Suprapubic skin (tissue), 3 donors: ENCODE measurements around the gene AHRR.

Source experiments
- CTCF ChIP-seq, 2 donors: fragments of 200-600 bp in 1 of 2; fragments of 450-650 bp in 1 of 2; sonication (generic) in 1 of 2; IDR thresholded peaks; one replicate each; pipeline ENCODE4 v1.5.1; 2016 to 2019; ENCODE audit warnings: antibody characterized with exemption in 2 of 2, mild to moderate bottlenecking in 1 of 2, moderate library complexity in 1 of 2
- POLR2A ChIP-seq, 2 donors: fragments of 450-650 bp; IDR thresholded peaks; one replicate each; pipeline ENCODE4 v1.6.1; 2017; ENCODE audit warnings: antibody characterized with exemption in 2 of 2, mild to moderate bottlenecking in 2 of 2, moderate library complexity in 2 of 2

DNA sequence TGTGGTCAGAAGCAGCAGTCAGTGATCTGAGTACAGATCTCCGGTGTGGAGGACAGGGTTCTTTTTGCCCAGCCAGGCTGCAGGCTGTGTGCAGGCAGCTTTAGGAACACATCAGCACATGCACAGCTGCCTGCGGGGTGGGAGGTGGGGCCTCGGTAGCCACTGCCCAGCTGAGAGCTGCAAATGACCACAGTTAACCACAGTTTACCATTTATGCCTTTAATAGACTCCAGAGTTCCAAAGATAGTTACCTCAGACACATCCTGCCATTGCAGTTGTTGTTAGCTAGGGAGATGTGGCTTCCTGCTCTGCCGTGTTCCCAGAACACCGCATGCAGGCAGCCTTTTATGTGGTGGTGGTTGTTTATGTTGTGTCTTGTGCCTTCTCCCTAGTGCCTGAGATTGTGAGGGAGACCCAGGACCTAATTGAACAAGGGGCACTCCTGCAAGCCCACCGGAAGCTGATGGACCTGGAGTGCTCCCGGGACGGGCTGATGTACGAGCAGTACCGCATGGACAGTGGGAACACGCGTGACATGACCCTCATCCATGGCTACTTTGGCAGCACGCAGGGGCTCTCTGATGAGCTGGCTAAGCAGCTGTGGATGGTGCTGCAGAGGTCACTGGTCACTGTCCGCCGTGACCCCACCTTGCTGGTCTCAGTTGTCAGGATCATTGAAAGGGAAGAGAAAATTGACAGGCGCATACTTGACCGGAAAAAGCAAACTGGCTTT is 131.6 kb downstream of the AHRR start:
- TF ChIP-seq POLR2A (IDR thresholded peaks at IDR 0.05): no peak
- TF ChIP-seq CTCF (IDR thresholded peaks at IDR 0.05): no peak
